Measurements from ENCODE around the gene PSMC6. TPM values are rescaled to one million over a fixed set of nuclear protein-coding genes. Genes with fewer than 3 reads are reported as not detected.

PSMC6 gene
- total and polyA plus RNA-seq, 2 of the 13 experiments (the other 11 are each of a cell fraction or from before 2014, with no cell fraction given) = 90.0 to 210 TPM

- TF ChIP-seq AKNA (CRISPR knock-in tag; IDR thresholded peaks at IDR 0.05; ENCODE audit: borderline replicate concordance) = no peak
- peak in 1 of 2 experiments; percentile 88; a peak in 1 of 4 replicates for TF ChIP-seq KLF16 (CRISPR knock-in tag; IDR thresholded peaks at IDR 0.05)
- TF ChIP-seq CSRNP1 (CRISPR knock-in tag; IDR thresholded peaks at IDR 0.05) = 0 out of 2 replicates have a peak, but pooled peaks have one; percentile 62
- peak; percentile 71; the same call in 1 of the 2 replicates for TF ChIP-seq MXD3 (CRISPR knock-in tag; IDR thresholded peaks at IDR 0.05)
- 0 out of 2 replicates have a peak, but pooled peaks have one; percentile 22 for TF ChIP-seq MTERF4 (CRISPR knock-in tag; IDR thresholded peaks at IDR 0.05)
- 0 out of 2 replicates have a peak, but pooled peaks have one; percentile 74 for TF ChIP-seq MEIS1 (CRISPR knock-in tag; IDR thresholded peaks at IDR 0.05; ENCODE audit: borderline replicate concordance)
- TF ChIP-seq ZBTB34 (CRISPR knock-in tag; IDR thresholded peaks at IDR 0.05) = peak; percentile 54; the same call in 1 of the 2 replicates
- peak; percentile 56; the same call in 1 of the 2 replicates for TF ChIP-seq ISL2 (CRISPR knock-in tag; IDR thresholded peaks at IDR 0.05)
- TF ChIP-seq ZNF30 (CRISPR knock-in tag; IDR thresholded peaks at IDR 0.05) = 0 out of 2 replicates have a peak, but pooled peaks have one; percentile 48
- TF ChIP-seq HDAC2 (CRISPR knock-in tag; IDR thresholded peaks at IDR 0.05) = 0 out of 2 replicates have a peak, but pooled peaks have one; percentile 7
- TF ChIP-seq PAXIP1 (CRISPR knock-in tag; conservative IDR thresholded peaks at IDR 0.05) = peak; percentile 39; the same call in 1 of the 2 replicates
- no peak for TF ChIP-seq ELF4 (CRISPR knock-in tag; IDR thresholded peaks at IDR 0.05; ENCODE audit: borderline replicate concordance)
Observed at GRCh38 chr14:52706724-52707706, at the start of gene PSMC6 (continued).

Measured in HepG2 (cell line).